ENCODE measurements around the gene BIN2. TPM values are rescaled to one million over a fixed set of nuclear protein-coding genes. Genes with fewer than 3 reads are reported as not detected.
"Not testable (repeated sequence)": the region's sequence is repeated elsewhere in the genome, so short reads cannot be mapped to it uniquely, and the experiment has no call there.

BIN2 gene
- total and polyA plus RNA-seq, 9 of the 15 experiments (the other 6 are each of a cell fraction or from before 2014, with no cell fraction given) = 0.04 to 0.39 (median 0.25) TPM; not detected in 1

GRCh38 chr12:51291603-51292513 is 32.1 kb downstream of the BIN2 start:
- H3K9ac ChIP-seq (ENCODE audit: insufficient read depth in 1 of 2, low read depth in 2 of 2, low read length in 2 of 2); H4K20me1 ChIP-seq (replicated peaks; ENCODE audit: control insufficient read depth, insufficient read depth, low read length); H3K27ac ChIP-seq (ENCODE audit: extremely low read depth, low read depth, low read length); H3K4me1 ChIP-seq (replicated peaks in 1 of 2; ENCODE audit: control insufficient read depth in 2 of 2, insufficient read depth in 2 of 2, low read length in 2 of 2); H3K27me3 ChIP-seq (ENCODE audit: control insufficient read depth in 2 of 2, insufficient read depth in 2 of 2, low read length in 2 of 2); H3K9me1 ChIP-seq (ENCODE audit: control insufficient read depth, insufficient read depth, low read length); H3K4me3 ChIP-seq; H3K36me3 ChIP-seq (ENCODE audit: control insufficient read depth, insufficient read depth, low read length); H3K9me3 ChIP-seq (replicated peaks; ENCODE audit: control insufficient read depth, insufficient read depth, low read depth, low read length); in situ Hi-C loops (cut with MboI); H3K79me2 ChIP-seq (ENCODE audit: control insufficient read depth, insufficient read depth, low read length); BruUV-seq (replicated peaks): not testable (repeated sequence)
- POLR2A ChIA-PET = interaction anchor here (0.5 to 1.0 kb wide), 5 partner anchors 11 to 51 kb away, joined by 3 to 5 read pairs (median 3); no protein-coding TSS in a partner anchor
- TF ChIP-seq ZNF764 (CRISPR knock-in tag; IDR thresholded peaks at IDR 0.05; ENCODE audit: low read depth) (peak; percentile 53; the same call in 1 of the 2 replicates), FOXK2 (conservative IDR thresholded peaks at IDR 0.05 in 1 of 2, IDR thresholded peaks at IDR 0.05 in 1 of 2; ENCODE audit: low read depth in 2 of 2) (peak in 1 of 2 experiments; percentile 36; a peak in 1 of 4 replicates), CTCF (IDR thresholded peaks at IDR 0.05 in 2 of 3, conservative IDR thresholded peaks at IDR 0.05 in 1 of 3; ENCODE audit: insufficient read depth in 2 of 3, low read depth in 1 of 3, low read length in 3 of 3) (peak; percentile 26 to 46 (median 30); a peak in 3 of 6 replicates), UBTF (IDR thresholded peaks at IDR 0.05; ENCODE audit: borderline replicate concordance in 1 of 2, low read depth in 2 of 2, low read length in 2 of 2) (0 out of 4 replicates have a peak, but pooled peaks of 1 of the 2 experiments have one; percentile 32), SMC3 (conservative IDR thresholded peaks at IDR 0.05; ENCODE audit: insufficient read depth, low read depth, low read length) (0 out of 2 replicates have a peak, but pooled peaks have one; percentile 16), SPI1 (IDR thresholded peaks at IDR 0.05; ENCODE audit: borderline replicate concordance, low read depth, low read length) (peak; percentile 34; the same call in 1 of the 2 replicates), RCOR1 (IDR thresholded peaks at IDR 0.05; ENCODE audit: borderline replicate concordance in 1 of 2, low read depth in 2 of 2, low read length in 2 of 2) (peak in 1 of 2 experiments; percentile 69; a peak in 1 of 4 replicates), GABPA (tag; conservative IDR thresholded peaks at IDR 0.05; ENCODE audit: low read depth) (0 out of 2 replicates have a peak, but pooled peaks have one; percentile 16), CTBP1 (IDR thresholded peaks at IDR 0.05; ENCODE audit: borderline replicate concordance) (peak; percentile 12; the same call in 1 of the 2 replicates), RAD21 (CRISPR knock-in tag; conservative IDR thresholded peaks at IDR 0.05 in 1 of 2, IDR thresholded peaks at IDR 0.05 in 1 of 2) (peak; percentile 49 to 50), HMBOX1 (IDR thresholded peaks at IDR 0.05) (peak; percentile 86)
- ATAC-seq (peak; percentile 100), DNase-seq (ENCODE audit: extremely low read depth in 1 of 4, low spot score in 3 of 4) (peak; percentile 34 to 79 (median 48)), FAIRE-seq (peak; percentile 91)
- peak overlapping the region; percentile 37; the same call in 1 of the 2 replicates for H3K4me2 ChIP-seq (ENCODE audit: insufficient read depth, low read length)
- CTCF ChIA-PET (ENCODE audit: low intra/inter-chr PET ratio) = interaction anchor here (0.6 to 1.3 kb wide), 3 partner anchors 23 to 234 kb away, joined by 3 to 4 read pairs (median 3); no protein-coding TSS in a partner anchor
- peak overlapping the region; percentile 81 for H2AFZ ChIP-seq (ENCODE audit: low read depth, low read length)
- WGBS (ENCODE audit: insufficient coverage, low coverage, missing lambda C conversion rate) = 17% methylated on average over 9 of the region's 9 CpGs
- intact Hi-C loops (cut with micrococcal nuclease) = loop anchor here (5.0 kb wide), 1 partner anchor 50 kb away; no protein-coding TSS in a partner anchor

All from K562 (cell line).